Natural killer cell (primary cell): ENCODE data around the gene GALNT15. TPM values are rescaled to one million over a fixed set of nuclear protein-coding genes. Genes with fewer than 3 reads are reported as not detected.

Experiments used
- ATAC-seq, 3 donors: fragments of 150-1000 bp in 2 of 3; fragments of 200-7000 bp in 1 of 3; cut with Tn5 transposase; 1 replicate in 1 of 3; 2 replicates in 2 of 3; pipeline ENCODE4 v1.10.0; 2021; ENCODE audit warnings: mild to moderate bottlenecking in 2 of 3, moderate library complexity in 2 of 3
- DNase-seq, 2 donors: peaks; one replicate each; pipeline versions ENCODE4 v3.0.0 to v3.0.0-alpha.2; 2013 to 2021; ENCODE audit warnings: mixed read lengths in 1 of 2
- H3K27ac ChIP-seq: one replicate; pipeline ENCODE4 v1.5.1; 2013; ENCODE audit warnings: mild to moderate bottlenecking, low read length
- H3K27me3 ChIP-seq: one replicate; pipeline ENCODE4 v1.6.1; 2013; ENCODE audit warnings: low read length; ENCODE audit not compliant: control insufficient read depth, insufficient read depth
- H3K36me3 ChIP-seq: one replicate; pipeline ENCODE4 v1.6.1; 2013; ENCODE audit warnings: low read length; ENCODE audit not compliant: control insufficient read depth, insufficient read depth
- H3K4me1 ChIP-seq: one replicate; pipeline ENCODE4 v1.6.1; 2013; ENCODE audit warnings: low read length; ENCODE audit not compliant: control insufficient read depth, insufficient read depth
- H3K4me3 ChIP-seq: one replicate; pipeline ENCODE4 v1.5.1; 2013; ENCODE audit warnings: low read length
- H3K9me3 ChIP-seq: one replicate; pipeline ENCODE4 v1.6.1; 2013; ENCODE audit warnings: low read length; ENCODE audit not compliant: control insufficient read depth, insufficient read depth
- H3K27ac Mint-ChIP-seq, 2 donors: one replicate each; pipeline ENCODE4 v1.8.0; 2022; ENCODE audit warnings: mild to moderate bottlenecking in 2 of 2, mixed read lengths in 2 of 2, moderate library complexity in 1 of 2
- H3K27me3 Mint-ChIP-seq, 2 donors: one replicate each; pipeline ENCODE4 v1.8.0; 2022; ENCODE audit warnings: low read depth in 2 of 2, mixed read lengths in 2 of 2
- H3K36me3 Mint-ChIP-seq: one replicate; pipeline ENCODE4 v1.8.0; 2022; ENCODE audit warnings: mixed read lengths
- H3K4me1 Mint-ChIP-seq, 2 donors: one replicate each; pipeline ENCODE4 v1.8.0; 2022; ENCODE audit warnings: mixed read lengths in 2 of 2
- H3K4me3 Mint-ChIP-seq: one replicate; pipeline ENCODE4 v1.8.0; 2022; ENCODE audit warnings: mild to moderate bottlenecking, moderate library complexity, mixed read lengths
- H3K9me3 Mint-ChIP-seq, 2 donors: one replicate each; pipeline ENCODE4 v1.8.0; 2022; ENCODE audit warnings: mixed read lengths in 2 of 2
- CTCF ChIP-seq: fragments of 200-600 bp; IDR thresholded peaks from one replicate; pipeline ENCODE4 v1.8.0; 2022; ENCODE audit warnings: antibody characterized with exemption
- WGBS: methylation state at CpG from one replicate; pipeline ENCODE4 v1.1.7; 2013; ENCODE audit warnings: missing lambda C conversion rate; ENCODE audit not compliant: insufficient coverage; 5-methylcytosine and 5-hydroxymethylcytosine counted together
- intact Hi-C: fragments of 100-400 bp; cut with micrococcal nuclease; formaldehyde crosslinking; loops from one replicate; pipeline ENCODE4 v1.14.2; 2022
- total RNA-seq, 4 donors: library from RNA; stranded (reverse); fragments of 120-200 nt in 1 of 4; gene quantifications; one replicate each; pipeline versions ENCODE4 v1.2.3 to v1.2.4, GENCODE V29; 2013 to 2022

Gene GALNT15
- total RNA-seq, 3 donors from 2014 or later (not counting 1 experiment from before 2014, with no cell fraction given), result not detected

DNA sequence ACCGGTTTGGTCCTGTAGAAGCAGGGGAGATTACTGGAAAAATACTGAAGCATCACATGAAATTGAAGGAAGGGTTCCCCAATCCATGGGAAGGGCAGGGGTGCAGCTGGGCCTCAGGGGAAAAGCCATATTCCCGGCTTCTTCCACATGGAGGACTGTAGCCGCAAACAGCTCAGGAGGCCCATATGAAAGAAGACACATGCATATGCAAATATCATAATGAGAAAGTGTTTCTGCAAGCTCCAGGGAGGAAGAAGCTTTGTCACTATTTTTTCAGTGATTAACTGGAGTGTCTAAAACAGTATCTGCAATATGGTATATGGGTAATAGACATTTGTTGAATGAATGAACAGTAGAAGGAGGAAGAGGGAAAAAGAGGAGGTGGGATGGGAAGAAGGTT is 71.1 kb downstream of the GALNT15 start:
- H3K27ac ChIP-seq, result no peak overlapping the region
- Mint-ChIP-seq H3K27me3 (no peaks in the 10 kb centered on the region), H3K27ac (no peak overlapping the region), H3K36me3 (no peaks in the 10 kb centered on the region), H3K4me1 (peaks cover 0 to 11% of the 10 kb centered on the region in 2 donors), H3K4me3 (no peak overlapping the region), H3K9me3 (no peaks in the 10 kb centered on the region)
- H3K4me1 ChIP-seq, result peaks cover 5% of the 10 kb centered on the region
- DNase-seq (no peak), ATAC-seq (no peak)
- no peaks in the 10 kb centered on the region for H3K27me3 ChIP-seq
- H3K36me3 ChIP-seq, result no peaks in the 10 kb centered on the region
- intact Hi-C loops, result loop anchor here (2.0 to 5.0 kb wide), 3 partner anchors 429 to 1043 kb away; no protein-coding TSS in a partner anchor
- H3K4me3 ChIP-seq, result no peak overlapping the region
- WGBS, result 97% methylated on average over 3 of the region's 3 CpGs
- H3K9me3 ChIP-seq, result no peaks in the 10 kb centered on the region
- TF ChIP-seq CTCF, result no peak

DNA sequence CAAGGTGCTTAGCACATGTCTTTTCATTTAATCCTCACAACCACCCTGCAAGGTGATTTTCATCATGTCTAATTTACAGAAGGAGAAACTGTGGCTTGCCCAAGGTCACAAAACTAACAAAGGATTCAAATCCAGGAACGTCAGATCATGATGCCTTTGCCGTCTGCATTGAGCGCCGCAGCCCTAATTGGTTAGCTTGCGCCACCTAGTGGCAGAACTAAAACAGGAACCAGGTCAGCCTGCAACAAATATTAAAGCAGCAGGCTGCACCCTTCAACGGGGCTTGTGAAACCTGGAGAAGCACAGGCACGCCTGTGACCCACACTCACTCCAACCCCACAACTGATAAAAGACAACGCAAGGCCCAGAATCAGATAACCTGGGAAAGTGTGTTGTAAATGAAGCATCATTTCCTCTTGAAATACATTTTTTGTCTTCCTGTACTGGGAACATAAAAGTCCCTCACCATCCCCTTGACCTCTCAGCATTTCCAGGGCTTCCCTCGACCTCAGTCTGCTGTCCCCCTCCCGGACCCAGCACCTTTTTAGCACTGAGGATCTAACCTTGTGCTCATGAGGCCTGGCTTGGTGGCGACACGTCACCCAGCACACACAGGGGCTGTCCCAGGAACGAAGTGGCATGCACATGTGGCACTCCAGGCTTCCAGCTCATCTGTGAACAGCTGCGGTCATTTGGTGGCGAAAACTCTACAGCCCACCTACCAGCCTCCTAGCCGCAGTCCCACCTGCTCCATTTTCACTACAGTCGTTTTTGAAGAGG is 73.0 kb downstream of the GALNT15 start:
- intact Hi-C loops, result loop anchor here (1.0 to 5.0 kb wide), 4 partner anchors 199 to 1045 kb away; no protein-coding TSS in a partner anchor
- TF ChIP-seq CTCF, result peak; percentile 89
- peaks cover 5% of the 10 kb centered on the region for H3K4me1 ChIP-seq
- ATAC-seq (peak; percentile 90 to 98 (median 97)), DNase-seq (peak; percentile 64 to 91)
- H3K27ac ChIP-seq, result no peak overlapping the region
- Mint-ChIP-seq H3K4me3 (no peak overlapping the region), H3K9me3 (no peaks in the 10 kb centered on the region), H3K36me3 (no peaks in the 10 kb centered on the region), H3K27ac (no peak overlapping the region), H3K4me1 (peaks cover 0 to 11% of the 10 kb centered on the region in 2 donors), H3K27me3 (no peaks in the 10 kb centered on the region)
- 32% methylated on average over 17 of the region's 17 CpGs for WGBS
- H3K27me3 ChIP-seq, result no peaks in the 10 kb centered on the region
- H3K4me3 ChIP-seq, result no peak overlapping the region
- H3K9me3 ChIP-seq, result no peaks in the 10 kb centered on the region
- no peaks in the 10 kb centered on the region for H3K36me3 ChIP-seq

- no peak overlapping the region for H3K27ac Mint-ChIP-seq
- H3K36me3 Mint-ChIP-seq, result no peaks in the 10 kb centered on the region
- 87% methylated on average over 5 of the region's 5 CpGs for WGBS
- no peaks in the 10 kb centered on the region for H3K27me3 ChIP-seq
- H3K9me3 Mint-ChIP-seq, result no peaks in the 10 kb centered on the region
- no peaks in the 10 kb centered on the region for H3K27me3 Mint-ChIP-seq
- H3K9me3 ChIP-seq, result no peaks in the 10 kb centered on the region
- H3K4me3 ChIP-seq, result no peak overlapping the region
- DNase-seq, result no peak
- no peak overlapping the region for H3K4me3 Mint-ChIP-seq
- ATAC-seq, result no peak
- peaks cover 5% of the 10 kb centered on the region for H3K4me1 ChIP-seq
- peaks cover 0 to 11% of the 10 kb centered on the region in 2 donors for H3K4me1 Mint-ChIP-seq
- H3K27ac ChIP-seq, result no peak overlapping the region
- no peaks in the 10 kb centered on the region for H3K36me3 ChIP-seq
- intact Hi-C loops, result loop anchor here (5.0 kb wide), 1 partner anchor 1046 kb away; no protein-coding TSS in a partner anchor
- no peak for TF ChIP-seq CTCF
These were observed 74.1 kb downstream of the GALNT15 start for GRCh38 chr3:16248556-16248955.
